Raji (cell line): Measurements from ENCODE around the gene NME4.

Source experiments
- POLR2A ChIP-seq: IDR thresholded peaks from 2 replicates; pipeline ENCODE4 v1.6.1; 2011; ENCODE audit warnings: low read depth, low read length, control low read depth; ENCODE audit not compliant: insufficient read depth

NME4 gene

GRCh38 chr16:370979-371514 lies 26.0 kb upstream of the NME4 start:
- no peak for TF ChIP-seq POLR2A

- TF ChIP-seq POLR2A: no peak
These were observed 25.3 kb upstream of the NME4 start for GRCh38 chr16:371515-372301.

- TF ChIP-seq POLR2A: no peak
These were observed 24.6 kb upstream of the NME4 start for GRCh38 chr16:372302-372983.

GRCh38 chr16:373020-373598 lies 23.9 kb upstream of the NME4 start:
- no peak for TF ChIP-seq POLR2A

- TF ChIP-seq POLR2A: no peak
These were observed 23.0 kb upstream of the NME4 start for GRCh38 chr16:373848-374615.

GRCh38 chr16:374616-374926 lies 22.4 kb upstream of the NME4 start:
- TF ChIP-seq POLR2A: no peak

- no peak for TF ChIP-seq POLR2A
These were observed 21.8 kb upstream of the NME4 start for GRCh38 chr16:375212-375611.

GRCh38 chr16:375927-376816 lies 20.8 kb upstream of the NME4 start:
- TF ChIP-seq POLR2A: no peak

GRCh38 chr16:376817-377418 lies 20.1 kb upstream of the NME4 start:
- no peak for TF ChIP-seq POLR2A

GRCh38 chr16:377419-377951 lies 19.5 kb upstream of the NME4 start:
- no peak for TF ChIP-seq POLR2A

- no peak for TF ChIP-seq POLR2A
These were observed 18.2 kb upstream of the NME4 start for GRCh38 chr16:378821-379182.

- TF ChIP-seq POLR2A: no peak
These were observed 17.6 kb upstream of the NME4 start for GRCh38 chr16:379183-379960.

GRCh38 chr16:379961-380761 lies 16.8 kb upstream of the NME4 start:
- no peak for TF ChIP-seq POLR2A

- TF ChIP-seq POLR2A: no peak
These were observed 16.3 kb upstream of the NME4 start for GRCh38 chr16:380762-381011.
